SU-DHL-6 (cell line): ENCODE measurements around the gene ZNRF1.

ENCODE experiments used
- EZH2phosphoT487 ChIP-seq: fragments of 200-600 bp; sonication (generic), shearing (Covaris generic); conservative IDR thresholded peaks from 2 replicates; pipeline ENCODE4 v1.6.1; 2018; ENCODE audit warnings: mild to moderate bottlenecking, antibody characterized with exemption, low read length, moderate library complexity, mixed read lengths
- TF ChIP-seq, protein P1 (sequence below): fragments of 200-600 bp; sonication (generic); IDR thresholded peaks from one replicate; pipeline ENCODE4 v1.5.1; 2017; ENCODE audit warnings: antibody characterized with exemption, mild to moderate bottlenecking, low read length, moderate library complexity; ENCODE audit not compliant: insufficient read depth, poor library complexity, severe bottlenecking

DNA sequence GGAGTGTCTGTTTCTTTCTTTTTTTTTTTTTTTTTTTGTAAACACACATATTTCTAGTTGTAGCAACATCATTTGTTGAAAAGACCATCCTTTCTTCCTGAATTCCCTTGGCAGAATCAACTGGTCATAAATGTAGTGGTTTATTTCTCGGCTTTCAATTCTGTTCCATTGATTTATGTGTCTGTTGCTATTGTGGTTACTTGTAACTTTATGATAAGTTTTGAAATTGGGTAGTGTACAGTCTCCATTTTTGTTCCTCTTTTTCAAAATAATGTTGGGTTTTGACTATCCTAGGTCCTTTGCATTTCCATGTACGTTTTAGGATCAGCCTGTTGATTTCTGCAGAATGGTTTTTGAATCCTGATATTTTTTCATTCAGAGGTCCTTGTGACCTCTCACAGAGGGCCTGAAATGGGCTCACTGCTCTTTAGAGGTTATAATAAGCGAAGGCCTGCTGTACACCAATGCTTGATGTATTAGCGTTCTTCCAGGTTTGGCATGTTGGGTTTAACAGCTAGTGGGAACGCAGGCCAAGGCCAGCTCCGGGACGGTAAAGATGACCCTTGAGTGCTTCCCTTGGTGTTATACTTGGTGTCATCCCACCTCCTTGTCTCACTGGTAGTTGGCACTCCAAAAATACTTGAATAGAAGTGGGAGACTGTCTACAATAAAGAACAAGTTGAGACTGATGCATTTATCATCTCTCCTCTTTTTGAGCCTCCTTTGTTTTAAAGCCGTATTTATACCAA, 43.8 kb downstream of the ZNRF1 start:
- TF ChIP-seq, protein P1, sequence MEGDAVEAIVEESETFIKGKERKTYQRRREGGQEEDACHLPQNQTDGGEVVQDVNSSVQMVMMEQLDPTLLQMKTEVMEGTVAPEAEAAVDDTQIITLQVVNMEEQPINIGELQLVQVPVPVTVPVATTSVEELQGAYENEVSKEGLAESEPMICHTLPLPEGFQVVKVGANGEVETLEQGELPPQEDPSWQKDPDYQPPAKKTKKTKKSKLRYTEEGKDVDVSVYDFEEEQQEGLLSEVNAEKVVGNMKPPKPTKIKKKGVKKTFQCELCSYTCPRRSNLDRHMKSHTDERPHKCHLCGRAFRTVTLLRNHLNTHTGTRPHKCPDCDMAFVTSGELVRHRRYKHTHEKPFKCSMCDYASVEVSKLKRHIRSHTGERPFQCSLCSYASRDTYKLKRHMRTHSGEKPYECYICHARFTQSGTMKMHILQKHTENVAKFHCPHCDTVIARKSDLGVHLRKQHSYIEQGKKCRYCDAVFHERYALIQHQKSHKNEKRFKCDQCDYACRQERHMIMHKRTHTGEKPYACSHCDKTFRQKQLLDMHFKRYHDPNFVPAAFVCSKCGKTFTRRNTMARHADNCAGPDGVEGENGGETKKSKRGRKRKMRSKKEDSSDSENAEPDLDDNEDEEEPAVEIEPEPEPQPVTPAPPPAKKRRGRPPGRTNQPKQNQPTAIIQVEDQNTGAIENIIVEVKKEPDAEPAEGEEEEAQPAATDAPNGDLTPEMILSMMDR = no peak
- TF ChIP-seq EZH2phosphoT487 = no peak
